ENCODE data around the gene PLXDC1. TPM values are rescaled to one million over a fixed set of nuclear protein-coding genes. Genes with fewer than 3 reads are reported as not detected.

The PLXDC1 gene
- total and polyA plus RNA-seq, 2 of the 8 experiments (the other 6 are each of a cell fraction or from before 2014, with no cell fraction given), result 4.1 to 14.6 TPM

- WGBS, 2 experiments (ENCODE audit: extremely low coverage in 1 of 2, insufficient coverage in 1 of 2, insufficient read length in 1 of 2, insufficient replicate concordance in 2 of 2, low coverage in 1 of 2, low lambda C conversion rate in 2 of 2, missing lambda C conversion rate in 1 of 2), result 90% methylated on average over 3 of the region's 3 CpGs; no CpG with 5 or more reads in 1 of the 2 experiments
- no peak overlapping the region for H3K4me3 ChIP-seq (ENCODE audit: extremely low read depth in 1 of 4, insufficient read depth in 2 of 4, low read depth in 3 of 4, low read length in 4 of 4)
- no peak overlapping the region for H3K56ac ChIP-seq (replicated peaks; ENCODE audit: insufficient read length, low read depth, low read length)
- H2BK12ac ChIP-seq (ENCODE audit: low read depth, low read length), result no peak overlapping the region
- ChIA-PET CTCF (ENCODE audit: partially characterized antibody) (interaction anchor here (0.7 to 7.4 kb wide), 10 partner anchors 16 to 246 kb away, joined by 3 to 63 read pairs (median 6); partner anchors contain the start of gene PLXDC1), POLR2A (ENCODE audit: partially characterized antibody) (interaction anchor here (0.6 to 0.8 kb wide), 2 partner anchors 30 to 1657 kb away, joined by 3 read pairs; partner anchors contain the start of gene RPL19)
- no peaks in the 10 kb centered on the region for H3K79me1 ChIP-seq (ENCODE audit: low read depth, low read length)
- DNase-seq (ENCODE audit: low read depth in 1 of 2, low spot score in 2 of 2) (no peak), FAIRE-seq (no peak)
- H2BK5ac ChIP-seq (ENCODE audit: low read depth, low read length), result no peak overlapping the region
- H4K5ac ChIP-seq (ENCODE audit: insufficient read length, low read depth, low read length), result no peak overlapping the region
- H3K79me2 ChIP-seq (ENCODE audit: control insufficient read depth in 1 of 2, insufficient read depth in 2 of 2, low read length in 2 of 2), result no peaks in the 10 kb centered on the region
- H3K14ac ChIP-seq (ENCODE audit: insufficient read length), result no peak overlapping the region
- H3K23me2 ChIP-seq (ENCODE audit: low read depth, low read length), result peaks cover 12% of the 10 kb centered on the region; the same call in 1 of the 2 replicates
- H2BK15ac ChIP-seq (ENCODE audit: low read length), result no peak overlapping the region
- H3K27me3 ChIP-seq (replicated peaks in 1 of 4; ENCODE audit: control insufficient read depth in 3 of 4, extremely low read depth in 1 of 4, insufficient read depth in 3 of 4, low read length in 3 of 4), result peaks cover 14 to 31% (median 25%) of the 10 kb centered on the region in 4 experiments
- H4K91ac ChIP-seq (replicated peaks; ENCODE audit: insufficient read length, low read length), result no peak overlapping the region
- no peak overlapping the region for H2BK120ac ChIP-seq (replicated peaks; ENCODE audit: low read depth, low read length)
- H4K20me1 ChIP-seq (replicated peaks in 1 of 2; ENCODE audit: control insufficient read depth in 1 of 2, insufficient read depth in 2 of 2, low read length in 2 of 2), result no peaks in the 10 kb centered on the region
- no peak overlapping the region for H4K8ac ChIP-seq (ENCODE audit: extremely low read depth, insufficient read depth, low read length)
- no peak overlapping the region for H3K18ac ChIP-seq (ENCODE audit: extremely low read depth, low read length)
- H3K27ac ChIP-seq (ENCODE audit: low read depth, low read length), result no peak overlapping the region
- no peak overlapping the region for H2AFZ ChIP-seq (ENCODE audit: low read length)
- peaks cover 0 to 14% (median 11%) of the 10 kb centered on the region in 4 experiments; a peak in 6 of 7 replicates for H3K4me1 ChIP-seq (replicated peaks in 1 of 4; ENCODE audit: control insufficient read depth in 3 of 4, insufficient read depth in 4 of 4, low read length in 3 of 4)
- H2AK5ac ChIP-seq (ENCODE audit: low read depth, low read length), result no peak overlapping the region
- H3K36me3 ChIP-seq (ENCODE audit: control insufficient read depth in 2 of 4, insufficient read depth in 4 of 4, low read length in 3 of 4), result no peaks in the 10 kb centered on the region
- H3K9me3 ChIP-seq (ENCODE audit: insufficient read depth in 2 of 2, low read depth in 1 of 2, low read length in 1 of 2), result no peaks in the 10 kb centered on the region
- H3K4me2 ChIP-seq (ENCODE audit: insufficient read depth in 1 of 2, low read depth in 2 of 2, low read length in 2 of 2), result no peak overlapping the region
- no peak overlapping the region for H3K9ac ChIP-seq (replicated peaks in 1 of 4; ENCODE audit: extremely low read depth in 1 of 4, low read depth in 3 of 4, low read length in 3 of 4)
- H3K23ac ChIP-seq (ENCODE audit: insufficient read length), result no peak overlapping the region
- H3K4ac ChIP-seq (replicated peaks; ENCODE audit: insufficient read length, low read depth, low read length), result no peak overlapping the region
- H2BK20ac ChIP-seq (ENCODE audit: low read length), result no peak overlapping the region
- TF ChIP-seq ASH2L (IDR thresholded peaks at IDR 0.05; ENCODE audit: low read length) (no peak), SIRT6 (IDR thresholded peaks at IDR 0.05; ENCODE audit: low read length) (no peak)
Measured at GRCh38 chr17:39169518-39169917, 18.1 kb upstream of the PLXDC1 start.

All from H1 (cell line).